Thyroid gland (tissue), 4 donors: ENCODE results near the gene GSG1L. TPM values are rescaled to one million over a fixed set of nuclear protein-coding genes. Genes with fewer than 3 reads are reported as not detected.

Experiments used
- DNase-seq, 2 donors: peaks; one replicate each; pipeline ENCODE4 v3.0.0-alpha.2; 2019
- H3K27ac ChIP-seq, 3 donors: fragments of 200-600 bp; sonication (generic); 1 replicate in 2 of 3; 2 replicates in 1 of 3; pipeline ENCODE4 v1.5.1; 2016 to 2019; ENCODE audit warnings: mild to moderate bottlenecking in 1 of 3, moderate library complexity in 1 of 3
- H3K27me3 ChIP-seq: fragments of 200-600 bp; sonication (generic); one replicate; pipeline ENCODE4 v1.5.1; 2019
- H3K36me3 ChIP-seq, 2 donors: fragments of 200-600 bp; sonication (generic); one replicate each; pipeline ENCODE4 v1.5.1; 2016 to 2019
- H3K4me1 ChIP-seq, 2 donors: fragments of 200-600 bp; sonication (generic); one replicate each; pipeline ENCODE4 v1.5.1; 2017 to 2019
- H3K4me3 ChIP-seq, 3 donors: fragments of 200-600 bp; sonication (generic); replicated peaks in 1 of 3; 1 replicate in 2 of 3; 2 replicates in 1 of 3; pipeline ENCODE4 v1.5.1; 2016; ENCODE audit warnings: mild to moderate bottlenecking in 1 of 3
- H3K9me3 ChIP-seq: fragments of 200-600 bp; sonication (generic); one replicate; pipeline ENCODE4 v1.5.1; 2017
- CTCF ChIP-seq, 6 experiments: fragments of 200-600 bp in 3 of 6; fragments of 450-650 bp in 3 of 6; sonication (generic) in 3 of 6; IDR thresholded peaks; one replicate each; pipeline ENCODE4 v1.5.1; 2016 to 2019; ENCODE audit warnings: antibody characterized with exemption in 6 of 6, mild to moderate bottlenecking in 2 of 6, inconsistent platforms in 1 of 6, moderate library complexity in 1 of 6
- POLR2A ChIP-seq, 2 donors: fragments of 450-650 bp; IDR thresholded peaks; one replicate each; pipeline ENCODE4 v1.6.1; 2017; ENCODE audit warnings: antibody characterized with exemption in 2 of 2, mild to moderate bottlenecking in 2 of 2, moderate library complexity in 1 of 2
- WGBS, 2 donors: methylation state at CpG; one replicate each; pipeline ENCODE4 v1.1.5; 2017; 5-methylcytosine and 5-hydroxymethylcytosine counted together
- intact Hi-C: fragments of 100-400 bp; cut with DNase I; formaldehyde crosslinking; loops from one replicate; pipeline ENCODE4 v1.15.1; 2023
- total RNA-seq, 4 donors: library from RNA; depleted of rRNA; stranded (reverse); fragments of >200 nt; gene quantifications; one replicate each; pipeline ENCODE4 v1.2.3, GENCODE V29; 2016

Gene GSG1L
- total RNA-seq, 4 donors from 2014 or later = not detected

- WGBS, 2 donors = 49 to 53% methylated on average over 4 of the region's 4 CpGs
- H3K9me3 ChIP-seq = no peaks in the 10 kb centered on the region
- H3K27me3 ChIP-seq = no peaks in the 10 kb centered on the region
- DNase-seq = no peak
- no peak for TF ChIP-seq CTCF (IDR thresholded peaks at IDR 0.05)
- no peaks in the 10 kb centered on the region for H3K4me1 ChIP-seq
- H3K27ac ChIP-seq = no peak overlapping the region
- no peak overlapping the region for H3K4me3 ChIP-seq
- intact Hi-C loops = no loop called here
- no peaks in the 10 kb centered on the region for H3K36me3 ChIP-seq
Measured at GRCh38 chr16:28072087-28072486, 8.6 kb upstream of the GSG1L start.

- no peak overlapping the region for H3K4me3 ChIP-seq
- H3K36me3 ChIP-seq = no peaks in the 10 kb centered on the region
- intact Hi-C loops = no loop called here
- H3K27ac ChIP-seq = no peak overlapping the region
- no peaks in the 10 kb centered on the region for H3K4me1 ChIP-seq
- TF ChIP-seq CTCF (IDR thresholded peaks at IDR 0.05) (no peak), POLR2A (IDR thresholded peaks at IDR 0.05) (no peak)
- 61 to 69% methylated on average over 29 to 31 of the region's 31 CpGs for WGBS, 2 donors
- no peaks in the 10 kb centered on the region for H3K9me3 ChIP-seq
- no peak for DNase-seq
- H3K27me3 ChIP-seq = no peaks in the 10 kb centered on the region
Measured at GRCh38 chr16:28069971-28070794, 6.7 kb upstream of the GSG1L start.

GRCh38 chr16:28068976-28069375 lies 5.5 kb upstream of the GSG1L start:
- Histone ChIP-seq H3K36me3 (no peaks in the 10 kb centered on the region), H3K4me1 (no peaks in the 10 kb centered on the region), H3K4me3 (no peak overlapping the region), H3K9me3 (no peaks in the 10 kb centered on the region), H3K27ac (no peak overlapping the region), H3K27me3 (no peaks in the 10 kb centered on the region)
- 89 to 90% methylated on average over 7 of the region's 7 CpGs for WGBS, 2 donors
- no peak for TF ChIP-seq CTCF (IDR thresholded peaks at IDR 0.05)
- TF ChIP-seq POLR2A (IDR thresholded peaks at IDR 0.05) = no peak
- DNase-seq = no peak
- intact Hi-C loops = no loop called here

GRCh38 chr16:28067604-28068379 lies 4.3 kb upstream of the GSG1L start:
- Histone ChIP-seq H3K9me3 (no peaks in the 10 kb centered on the region), H3K4me3 (no peak overlapping the region), H3K4me1 (peaks cover 0 to 2% of the 10 kb centered on the region in 2 donors), H3K36me3 (no peaks in the 10 kb centered on the region), H3K27me3 (no peaks in the 10 kb centered on the region), H3K27ac (no peak overlapping the region)
- intact Hi-C loops = no loop called here
- 80 to 83% methylated on average over 14 of the region's 14 CpGs for whole genome bisulfite sequencing, 2 donors
- DNase-seq = no peak
- TF ChIP-seq CTCF (IDR thresholded peaks at IDR 0.05) = no peak
- no peak for TF ChIP-seq POLR2A (IDR thresholded peaks at IDR 0.05)

GRCh38 chr16:28064706-28065249 lies 1.3 kb upstream of the GSG1L start:
- no peak overlapping the region for H3K27ac ChIP-seq
- H3K4me1 ChIP-seq = peaks cover 0 to 4% of the 10 kb centered on the region in 2 donors
- H3K4me3 ChIP-seq = no peak overlapping the region
- intact Hi-C loops = no loop called here
- no peaks in the 10 kb centered on the region for H3K9me3 ChIP-seq
- H3K36me3 ChIP-seq = no peaks in the 10 kb centered on the region
- 62 to 68% methylated on average over 13 to 15 of the region's 15 CpGs for WGBS, 2 donors
- no peaks in the 10 kb centered on the region for H3K27me3 ChIP-seq
- no peak for DNase-seq
- TF ChIP-seq CTCF (IDR thresholded peaks at IDR 0.05) (no peak), POLR2A (IDR thresholded peaks at IDR 0.05) (no peak)
